HCT116 (cell line): Measurements from ENCODE around the gene CCL21.

ENCODE experiments used
- CEBPB ChIP-seq: IDR thresholded peaks from 2 replicates; pipeline ENCODE4 v1.6.1; 2012; ENCODE audit warnings: low read depth
- CTCF ChIP-seq, 3 experiments: fragments of 200-600 bp in 1 of 3; sonication (generic) in 1 of 3; IDR thresholded peaks in 2 of 3; conservative IDR thresholded peaks in 1 of 3; 2 replicates each; pipeline ENCODE4 v1.5.1; 2012 to 2017; ENCODE audit warnings: low read depth in 2 of 3, low read length in 2 of 3, antibody characterized with exemption in 1 of 3, borderline replicate concordance in 1 of 3, control low read depth in 1 of 3, mild to moderate bottlenecking in 1 of 3, mixed read lengths in 1 of 3, mixed run types in 1 of 3, moderate library complexity in 1 of 3; ENCODE audit not compliant: insufficient read depth in 1 of 3
- EGR1 ChIP-seq: IDR thresholded peaks from 2 replicates; pipeline ENCODE4 v1.6.1; 2012; ENCODE audit warnings: low read depth
- POLR2A ChIP-seq: IDR thresholded peaks from 2 replicates; pipeline ENCODE4 v1.7.0; 2011; ENCODE audit warnings: borderline replicate concordance; ENCODE audit not compliant: insufficient read depth, insufficient read length; ENCODE audit errors: extremely low read depth
- YY1 ChIP-seq: IDR thresholded peaks from 2 replicates; pipeline ENCODE4 v1.6.1; 2011; ENCODE audit warnings: low read length, low read depth, moderate library complexity, mild to moderate bottlenecking; ENCODE audit not compliant: insufficient replicate concordance; ENCODE audit errors: extremely low read depth

GRCh38 chr9:34665067-34665380 lies 44.9 kb downstream of the CCL21 start:
- TF ChIP-seq CTCF (IDR thresholded peaks at IDR 0.05 in 2 of 3, conservative IDR thresholded peaks at IDR 0.05 in 1 of 3; ENCODE audit: borderline replicate concordance in 1 of 3, insufficient read depth in 1 of 3, low read depth in 2 of 3, low read length in 2 of 3) (no peak), EGR1 (no peak), YY1 (no peak), POLR2A (no peak), CEBPB (no peak)
